Spleen (tissue), 7 donors: Measurements from ENCODE around the gene NUP210L.

Source experiments
- POLR2A ChIP-seq, 3 donors: fragments of 450-650 bp; IDR thresholded peaks; one replicate each; pipeline ENCODE4 v1.5.1; 2017; ENCODE audit warnings: antibody characterized with exemption in 3 of 3, mild to moderate bottlenecking in 1 of 3
- POLR2AphosphoS5 ChIP-seq, 3 donors: sonication (generic); formaldehyde crosslinking; IDR thresholded peaks; one replicate each; pipeline ENCODE4 v1.5.1; 2017; ENCODE audit warnings: antibody characterized with exemption in 3 of 3
- TF ChIP-seq, protein P1 (sequence below), 11 experiments: fragments of 200-600 bp in 7 of 11; fragments of 450-650 bp in 4 of 11; sonication (generic) in 4 of 11; IDR thresholded peaks in 8 of 11; conservative IDR thresholded peaks in 3 of 11; 1 replicate in 7 of 11; 2 replicates in 4 of 11; pipeline versions ENCODE4 v1.4.0 to v1.8.0; 2016 to 2021; ENCODE audit warnings: antibody characterized with exemption in 11 of 11, inconsistent platforms in 4 of 11, mild to moderate bottlenecking in 1 of 11
- donor health status: DM: no; HTN: no; CAD: no; lungs with moderate emphysema.
- donor health status: DM: no; HTN: no; CAD: no.
- donor health status: DM: no; HTN: no; CAD: no.

DNA sequence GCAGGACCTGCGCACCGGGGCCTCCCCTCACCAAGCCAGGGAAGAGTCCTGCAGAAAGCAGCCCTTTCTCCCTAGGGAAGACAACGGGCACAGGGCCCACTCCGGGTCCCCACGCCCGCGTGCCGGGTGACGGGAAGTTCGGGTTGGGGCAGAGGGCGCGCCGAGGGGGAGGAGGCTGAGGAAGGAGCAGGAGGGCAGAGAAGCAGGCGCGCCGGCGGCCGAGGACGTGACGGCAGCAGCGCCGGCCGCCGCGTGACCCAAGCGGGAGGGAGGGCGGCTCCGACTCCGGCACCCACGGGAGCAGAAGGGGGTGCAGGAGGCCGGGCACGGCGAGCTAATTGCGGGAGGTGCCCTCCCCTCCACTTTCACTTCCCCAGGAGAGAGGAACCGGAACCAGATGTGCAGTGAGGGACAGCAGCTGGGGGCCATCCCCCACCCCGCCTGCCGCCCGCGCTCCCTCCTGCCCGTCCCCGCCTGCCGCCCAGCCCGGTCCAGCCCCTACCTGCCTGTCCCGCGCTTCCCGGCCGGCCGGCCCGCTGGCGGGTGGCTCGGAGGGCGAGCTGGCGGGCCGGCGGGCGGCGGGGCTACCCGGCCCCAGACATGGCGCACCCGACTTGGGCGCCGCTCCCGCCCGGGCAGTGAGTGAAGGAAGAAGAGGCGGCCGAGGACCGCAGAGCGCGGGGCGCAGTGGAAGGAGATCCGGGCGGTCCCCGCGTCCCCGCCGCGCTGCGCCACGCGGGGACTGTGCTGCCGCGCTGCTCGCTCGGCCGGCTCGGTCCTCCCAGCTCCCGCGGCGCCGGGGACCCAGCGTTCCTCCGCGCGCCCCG is 208.9 kb downstream of the NUP210L start:
- TF ChIP-seq POLR2AphosphoS5 (IDR thresholded peaks at IDR 0.05) (peak; percentile 93 to 97 (median 94)), POLR2A (IDR thresholded peaks at IDR 0.05) (peak in 2 of 3 donors; percentile 14 to 20)
- TF ChIP-seq, protein P1, sequence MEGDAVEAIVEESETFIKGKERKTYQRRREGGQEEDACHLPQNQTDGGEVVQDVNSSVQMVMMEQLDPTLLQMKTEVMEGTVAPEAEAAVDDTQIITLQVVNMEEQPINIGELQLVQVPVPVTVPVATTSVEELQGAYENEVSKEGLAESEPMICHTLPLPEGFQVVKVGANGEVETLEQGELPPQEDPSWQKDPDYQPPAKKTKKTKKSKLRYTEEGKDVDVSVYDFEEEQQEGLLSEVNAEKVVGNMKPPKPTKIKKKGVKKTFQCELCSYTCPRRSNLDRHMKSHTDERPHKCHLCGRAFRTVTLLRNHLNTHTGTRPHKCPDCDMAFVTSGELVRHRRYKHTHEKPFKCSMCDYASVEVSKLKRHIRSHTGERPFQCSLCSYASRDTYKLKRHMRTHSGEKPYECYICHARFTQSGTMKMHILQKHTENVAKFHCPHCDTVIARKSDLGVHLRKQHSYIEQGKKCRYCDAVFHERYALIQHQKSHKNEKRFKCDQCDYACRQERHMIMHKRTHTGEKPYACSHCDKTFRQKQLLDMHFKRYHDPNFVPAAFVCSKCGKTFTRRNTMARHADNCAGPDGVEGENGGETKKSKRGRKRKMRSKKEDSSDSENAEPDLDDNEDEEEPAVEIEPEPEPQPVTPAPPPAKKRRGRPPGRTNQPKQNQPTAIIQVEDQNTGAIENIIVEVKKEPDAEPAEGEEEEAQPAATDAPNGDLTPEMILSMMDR (IDR thresholded peaks at IDR 0.05 in 8 of 11, conservative IDR thresholded peaks at IDR 0.05 in 3 of 11) = no peak
